Astrocyte (in vitro differentiated cells and primary cell): ENCODE data around the gene NR5A1. TPM values are rescaled to one million over a fixed set of nuclear protein-coding genes. Genes with fewer than 3 reads are reported as not detected.

Experiments used
- DNase-seq: peaks from one replicate; pipeline ENCODE4 v3.0.0-alpha.2; 2010; ENCODE audit warnings: low read depth
- FAIRE-seq: peaks from 2 replicates; lab custom pipeline; 2011; peaks lifted over from hg19 to GRCh38; lab: Jason Lieb, UNC
- H2AFZ ChIP-seq: 2 replicates; pipeline ENCODE4 v1.6.0; 2012; ENCODE audit warnings: low read depth, low read length, inconsistent platforms
- H3K27ac ChIP-seq: 2 replicates; pipeline ENCODE4 v1.5.1; 2011; ENCODE audit warnings: low read depth, low read length, inconsistent platforms
- H3K27me3 ChIP-seq: 2 replicates; pipeline ENCODE4 v1.6.0; 2011; ENCODE audit warnings: low read length, inconsistent platforms; ENCODE audit not compliant: insufficient read depth
- H3K36me3 ChIP-seq: 2 replicates; pipeline ENCODE4 v1.5.1; 2011; ENCODE audit warnings: low read length, inconsistent platforms; ENCODE audit not compliant: insufficient read depth
- H3K4me1 ChIP-seq: 2 replicates; pipeline ENCODE4 v1.5.1; 2011; ENCODE audit warnings: low read length, inconsistent platforms; ENCODE audit not compliant: insufficient read depth
- H3K4me2 ChIP-seq: 2 replicates; pipeline ENCODE4 v1.6.0; 2012; ENCODE audit warnings: low read length, inconsistent platforms
- H3K4me3 ChIP-seq: 2 replicates; pipeline ENCODE4 v1.5.1; 2011; ENCODE audit warnings: low read depth, mild to moderate bottlenecking, low read length, inconsistent platforms; ENCODE audit not compliant: insufficient read depth
- H3K79me2 ChIP-seq: 2 replicates; pipeline ENCODE4 v1.6.0; 2012; ENCODE audit warnings: mild to moderate bottlenecking, low read length, inconsistent platforms; ENCODE audit not compliant: insufficient read depth
- H3K9ac ChIP-seq: 2 replicates; pipeline ENCODE4 v1.6.0; 2012; ENCODE audit warnings: mild to moderate bottlenecking, low read length, inconsistent platforms
- H3K9me3 ChIP-seq: 2 replicates; pipeline ENCODE4 v1.5.1; 2012; ENCODE audit warnings: low read depth, mild to moderate bottlenecking, low read length, inconsistent platforms; ENCODE audit not compliant: insufficient read depth
- H4K20me1 ChIP-seq: 2 replicates; pipeline ENCODE4 v1.6.0; 2012; ENCODE audit warnings: low read length, inconsistent platforms; ENCODE audit not compliant: insufficient read depth
- H3K27ac Mint-ChIP-seq: one replicate; pipeline ENCODE4 v1.8.0; 2021; ENCODE audit warnings: mild to moderate bottlenecking, mixed read lengths; ENCODE audit not compliant: unreplicated experiment
- H3K27me3 Mint-ChIP-seq: one replicate; pipeline ENCODE4 v1.8.0; 2021; ENCODE audit warnings: low read depth, mixed read lengths; ENCODE audit not compliant: unreplicated experiment
- H3K36me3 Mint-ChIP-seq: one replicate; pipeline ENCODE4 v1.8.0; 2021; ENCODE audit warnings: low read depth, mixed read lengths; ENCODE audit not compliant: unreplicated experiment
- H3K4me1 Mint-ChIP-seq: one replicate; pipeline ENCODE4 v1.8.0; 2021; ENCODE audit warnings: low read depth, mixed read lengths; ENCODE audit not compliant: unreplicated experiment
- H3K4me3 Mint-ChIP-seq: one replicate; pipeline ENCODE4 v1.8.0; 2021; ENCODE audit warnings: mild to moderate bottlenecking, moderate library complexity, mixed read lengths; ENCODE audit not compliant: unreplicated experiment
- H3K9me3 Mint-ChIP-seq: one replicate; pipeline ENCODE4 v1.8.0; 2021; ENCODE audit warnings: mild to moderate bottlenecking, mixed read lengths; ENCODE audit not compliant: unreplicated experiment
- CTCF ChIP-seq: IDR thresholded peaks from 2 replicates; pipeline ENCODE4 v1.5.1; 2011; ENCODE audit warnings: low read depth, mild to moderate bottlenecking, inconsistent platforms, low read length, moderate library complexity; ENCODE audit not compliant: insufficient read depth
- EZH2 ChIP-seq: IDR thresholded peaks from 2 replicates; pipeline ENCODE4 v1.6.1; 2012; ENCODE audit warnings: mild to moderate bottlenecking, low read length, inconsistent platforms; ENCODE audit not compliant: insufficient read depth
- total RNA-seq: library from RNA; stranded (reverse); gene quantifications from 2 replicates; pipeline ENCODE4 v1.2.1, GENCODE V29; 2021

The NR5A1 gene
- total RNA-seq, 1 donor from 2014 or later: not detected

- Mint-ChIP-seq H3K9me3 (peaks cover 4% of the 10 kb centered on the region), H3K36me3 (peaks cover 3% of the 10 kb centered on the region), H3K4me1 (peaks cover 2% of the 10 kb centered on the region), H3K4me3 (no peak overlapping the region), H3K27ac (no peak overlapping the region), H3K27me3 (peaks cover 49% of the 10 kb centered on the region)
- no peaks in the 10 kb centered on the region for H3K9me3 ChIP-seq
- no peaks in the 10 kb centered on the region for H3K79me2 ChIP-seq
- no peak overlapping the region for H3K27ac ChIP-seq
- no peak overlapping the region for H3K9ac ChIP-seq
- no peak overlapping the region for H3K4me3 ChIP-seq
- peaks cover 47% of the 10 kb centered on the region for H3K27me3 ChIP-seq
- H4K20me1 ChIP-seq: no peaks in the 10 kb centered on the region
- H3K4me1 ChIP-seq: no peaks in the 10 kb centered on the region
- no peak overlapping the region for H2AFZ ChIP-seq
- FAIRE-seq (no peak), DNase-seq (no peak)
- TF ChIP-seq EZH2 (peak; percentile 85), CTCF (no peak)
- H3K36me3 ChIP-seq: no peaks in the 10 kb centered on the region
- no peak overlapping the region for H3K4me2 ChIP-seq
These were observed 19.7 kb downstream of the NR5A1 start for GRCh38 chr9:124487260-124488182.

GRCh38 chr9:124486778-124487259 is 20.4 kb downstream of the NR5A1 start:
- FAIRE-seq: no peak

More at GRCh38 chr9:124486778-124487259, 20.4 kb downstream of the NR5A1 start:
- H3K4me3 Mint-ChIP-seq: no peak overlapping the region
- H3K36me3 ChIP-seq: no peaks in the 10 kb centered on the region
- no peaks in the 10 kb centered on the region for H3K4me1 ChIP-seq
- TF ChIP-seq CTCF: no peak
- TF ChIP-seq EZH2: no peak
- H3K9me3 Mint-ChIP-seq: peaks cover 4% of the 10 kb centered on the region
- peaks cover 2% of the 10 kb centered on the region for H3K4me1 Mint-ChIP-seq
- H3K27me3 Mint-ChIP-seq: peaks cover 47% of the 10 kb centered on the region
- no peaks in the 10 kb centered on the region for H3K79me2 ChIP-seq
- no peaks in the 10 kb centered on the region for H4K20me1 ChIP-seq
- H3K4me2 ChIP-seq: no peak overlapping the region
- no peak overlapping the region for H2AFZ ChIP-seq
- DNase-seq: no peak
- H3K27ac ChIP-seq: no peak overlapping the region
- peaks cover 3% of the 10 kb centered on the region for H3K36me3 Mint-ChIP-seq
- H3K4me3 ChIP-seq: no peak overlapping the region
- H3K27ac Mint-ChIP-seq: no peak overlapping the region
- H3K9ac ChIP-seq: no peak overlapping the region
- H3K9me3 ChIP-seq: no peaks in the 10 kb centered on the region
- H3K27me3 ChIP-seq: peaks cover 50% of the 10 kb centered on the region
